IMR-90 (cell line): ENCODE results near the gene GMCL2. TPM values are rescaled to one million over a fixed set of nuclear protein-coding genes. Genes with fewer than 3 reads are reported as not detected.

Experiments used
- ATAC-seq: fragments of 200-7000 bp; cut with Tn5 transposase; 2 replicates; pipeline ENCODE4 v1.9.1; 2020; ENCODE audit warnings: low read depth, mild to moderate bottlenecking, moderate library complexity
- BruUV-seq: library from RNA; stranded (reverse); fragments of 400-500 nt; replicated peaks from 2 replicates; lab custom pipeline; 2021; lab: Mats Ljungman, UMichigan
- CTCF ChIA-PET: fragments of 300-600 bp; formaldehyde crosslinking; extraction: SDS; loops from one replicate; lab custom pipeline; 2021; ENCODE audit warnings: antibody characterized with exemption; lab: Yijun Ruan, JAX
- POLR2A ChIA-PET: fragments of 300-600 bp; sonication (Branson Sonifier 250); formaldehyde crosslinking; loops from one replicate; lab custom pipeline; 2022; ENCODE audit warnings: antibody characterized with exemption; ENCODE audit not compliant: unreplicated experiment; lab: Charles Lee
- DNase-seq: peaks from one replicate; pipeline ENCODE4 v3.0.0; 2013
- H2AFZ ChIP-seq: replicated peaks from 2 replicates; pipeline ENCODE3; 2013; ENCODE audit warnings: low read length, mild to moderate bottlenecking; ENCODE audit not compliant: poor library complexity
- H2AK5ac ChIP-seq: 2 replicates; pipeline ENCODE4 v1.6.1; 2013; ENCODE audit warnings: low read depth, low read length, inconsistent platforms
- H2AK9ac ChIP-seq: replicated peaks from 2 replicates; pipeline ENCODE3; 2013; ENCODE audit warnings: mild to moderate bottlenecking, low read depth, low read length, moderate library complexity; ENCODE audit not compliant: poor library complexity
- H2BK120ac ChIP-seq: 2 replicates; pipeline ENCODE4 v1.6.1; 2013; ENCODE audit warnings: low read depth, low read length, inconsistent platforms
- H2BK15ac ChIP-seq: 3 replicates; pipeline ENCODE4 v1.6.1; 2013; ENCODE audit warnings: low read depth, low read length, inconsistent platforms
- H2BK20ac ChIP-seq: 2 replicates; pipeline ENCODE4 v1.6.1; 2013; ENCODE audit warnings: low read depth, mild to moderate bottlenecking, inconsistent platforms, low read length, moderate library complexity
- H2BK5ac ChIP-seq: 2 replicates; pipeline ENCODE4 v1.6.1; 2013; ENCODE audit warnings: mild to moderate bottlenecking, low read depth, low read length, inconsistent platforms; ENCODE audit not compliant: poor library complexity, severe bottlenecking
- H3K14ac ChIP-seq: replicated peaks from 2 replicates; pipeline ENCODE4 v1.6.1; 2013; ENCODE audit warnings: low read depth, low read length, inconsistent platforms
- H3K18ac ChIP-seq: 2 replicates; pipeline ENCODE4 v1.6.1; 2013; ENCODE audit warnings: low read depth, low read length, control low read depth
- H3K23ac ChIP-seq: 2 replicates; pipeline ENCODE4 v1.6.1; 2013; ENCODE audit warnings: low read depth, low read length, inconsistent platforms
- H3K27ac ChIP-seq: 2 replicates; pipeline ENCODE4 v1.5.1; 2013; ENCODE audit warnings: mild to moderate bottlenecking, control low read depth, low read length; ENCODE audit not compliant: insufficient read depth
- H3K27me3 ChIP-seq: 2 replicates; pipeline ENCODE4 v1.6.1; 2013; ENCODE audit warnings: low read length; ENCODE audit not compliant: control insufficient read depth, insufficient read depth
- H3K36me3 ChIP-seq: 2 replicates; pipeline ENCODE4 v1.6.1; 2013; ENCODE audit warnings: low read length, mixed read lengths; ENCODE audit not compliant: control insufficient read depth, insufficient read depth
- H3K4ac ChIP-seq: 2 replicates; pipeline ENCODE4 v1.6.1; 2013; ENCODE audit warnings: low read depth, low read length, inconsistent platforms
- H3K4me1 ChIP-seq: 2 replicates; pipeline ENCODE4 v1.6.1; 2013; ENCODE audit warnings: low read length, mixed read lengths; ENCODE audit not compliant: control insufficient read depth, insufficient read depth
- H3K4me2 ChIP-seq: 2 replicates; pipeline ENCODE4 v1.6.1; 2013; ENCODE audit warnings: low read depth, mild to moderate bottlenecking, control low read depth, low read length, moderate library complexity
- H3K4me3 ChIP-seq: 2 replicates; pipeline ENCODE4 v1.5.1; 2013; ENCODE audit warnings: low read depth, mild to moderate bottlenecking, control low read depth, low read length, moderate library complexity; ENCODE audit not compliant: insufficient read depth
- H3K56ac ChIP-seq: 2 replicates; pipeline ENCODE4 v1.6.1; 2013; ENCODE audit warnings: low read length, inconsistent platforms; ENCODE audit not compliant: insufficient read depth; ENCODE audit errors: extremely low read depth
- H3K79me1 ChIP-seq, 2 experiments: 2 replicates each; pipeline ENCODE4 v1.6.1; 2013; ENCODE audit warnings: low read length in 2 of 2, inconsistent platforms in 1 of 2, low read depth in 1 of 2
- H3K9ac ChIP-seq: 2 replicates; pipeline ENCODE4 v1.6.1; 2013; ENCODE audit warnings: low read depth, low read length, control low read depth
- H3K9me1 ChIP-seq: 2 replicates; pipeline ENCODE4 v1.6.1; 2013; ENCODE audit warnings: low read length, inconsistent platforms; ENCODE audit not compliant: insufficient read depth
- H3K9me3 ChIP-seq: 2 replicates; pipeline ENCODE4 v1.6.1; 2013; ENCODE audit warnings: low read length; ENCODE audit not compliant: control insufficient read depth, insufficient read depth
- H4K20me1 ChIP-seq: 2 replicates; pipeline ENCODE4 v1.6.1; 2013; ENCODE audit warnings: low read length, inconsistent platforms; ENCODE audit not compliant: insufficient read depth
- H4K5ac ChIP-seq: 2 replicates; pipeline ENCODE4 v1.6.1; 2013; ENCODE audit warnings: mild to moderate bottlenecking, low read depth, low read length, control low read depth
- H4K8ac ChIP-seq, 2 experiments: 2 replicates each; pipeline ENCODE4 v1.6.1; 2013; ENCODE audit warnings: low read depth in 2 of 2, low read length in 2 of 2, control low read depth in 1 of 2, inconsistent platforms in 1 of 2
- H4K91ac ChIP-seq: 2 replicates; pipeline ENCODE4 v1.6.1; 2013; ENCODE audit warnings: low read depth, low read length, inconsistent platforms; ENCODE audit not compliant: insufficient read depth
- BHLHE40 ChIP-seq: fragments of 150-350 bp; IDR thresholded peaks from 2 replicates; pipeline ENCODE4 v1.6.1; 2016; ENCODE audit warnings: mild to moderate bottlenecking, low read depth, low read length
- ELK1 ChIP-seq: fragments of 150-350 bp; IDR thresholded peaks from 2 replicates; pipeline ENCODE4 v1.6.1; 2016; ENCODE audit warnings: low read depth, mild to moderate bottlenecking, low read length, moderate library complexity, borderline replicate concordance
- FOS ChIP-seq: fragments of 150-350 bp; IDR thresholded peaks from 2 replicates; pipeline ENCODE4 v1.6.1; 2016; ENCODE audit warnings: low read depth, low read length
- MAFK ChIP-seq: IDR thresholded peaks from 2 replicates; pipeline ENCODE4 v1.6.1; 2012; ENCODE audit warnings: low read depth, low read length, improper control_type of control experiment
- NFE2L2 ChIP-seq: fragments of 150-350 bp; IDR thresholded peaks from 2 replicates; pipeline ENCODE4 v1.6.1; 2016; ENCODE audit warnings: low read depth, mild to moderate bottlenecking, low read length
- POLR2A ChIP-seq: IDR thresholded peaks from 2 replicates; pipeline ENCODE4 v1.6.1; 2012; ENCODE audit warnings: mild to moderate bottlenecking, low read depth, low read length
- RFX5 ChIP-seq: IDR thresholded peaks from 2 replicates; pipeline ENCODE4 v1.8.0; 2012; ENCODE audit warnings: low read depth, mild to moderate bottlenecking, low read length, moderate library complexity
- SMC3 ChIP-seq: fragments of 150-350 bp; IDR thresholded peaks from 2 replicates; pipeline ENCODE4 v1.6.1; 2016; ENCODE audit warnings: low read depth, mild to moderate bottlenecking, antibody characterized with exemption, low read length, moderate library complexity
- WGBS, 2 experiments: methylation state at CpG; one replicate each; pipeline versions ENCODE4 v1.1.5 to v1.1.7; 2013; ENCODE audit warnings: missing lambda C conversion rate in 2 of 2; ENCODE audit not compliant: insufficient read length in 1 of 2; ENCODE audit errors: extremely low coverage in 2 of 2; 5-methylcytosine and 5-hydroxymethylcytosine counted together
- dilution Hi-C: fragments of 300-500 bp; cut with HindIII; formaldehyde crosslinking; loops from one replicate; pipeline ENCODE4 v1.14.3; 2018; ENCODE audit warnings: low sequenced_read_pairs; ENCODE audit not compliant: unreplicated experiment
- in situ Hi-C: fragments of 300-500 bp; cut with MboI; formaldehyde crosslinking; loops from 3 replicates; pipeline ENCODE4 v1.14.3; 2019; ENCODE audit warnings: low sequenced_read_pairs, inconsistent platforms, mixed read lengths
- intact Hi-C: fragments of 100-400 bp; cut with micrococcal nuclease; formaldehyde crosslinking; loops from 2 replicates; pipeline ENCODE4 v1.10.0; 2022
- polyA plus RNA-seq, 3 experiments: library from polyadenylated mRNA; depleted of rRNA; stranded (reverse); fragments of >200 nt; gene quantifications; 2 replicates each; pipeline ENCODE4 v1.2.3, GENCODE V29; 2012; ENCODE audit warnings: low replicate concordance in 1 of 3
- total RNA-seq: library from RNA; depleted of rRNA; stranded (reverse); fragments of >200 nt; gene quantifications from 2 replicates; pipeline ENCODE4 v1.2.3, GENCODE V29; 2012

The GMCL2 gene
- total and polyA plus RNA-seq, 2 of the 4 experiments (the other 2 are of a cell fraction) = not detected

GRCh38 chr5:178227929-178228328 is 40.8 kb upstream of the GMCL2 start:
- dilution Hi-C loops (no loop called here), intact Hi-C loops (no loop called here), in situ Hi-C loops (no loop called here)
- WGBS, 2 experiments = 100% methylated on average over 2 of the region's 3 CpGs; no CpG with 5 or more reads in 1 of the 2 experiments
- no peak overlapping the region for H3K14ac ChIP-seq
- no peak overlapping the region for H4K5ac ChIP-seq
- no peak overlapping the region for H3K4ac ChIP-seq
- no peak overlapping the region for H2AFZ ChIP-seq
- POLR2A ChIA-PET = no interaction called here
- DNase-seq = no peak
- H2AK9ac ChIP-seq = no peak overlapping the region
- H3K4me2 ChIP-seq = no peak overlapping the region
- H3K18ac ChIP-seq = no peak overlapping the region
- H3K4me3 ChIP-seq = no peak overlapping the region
- no peaks in the 10 kb centered on the region for H3K27me3 ChIP-seq
- no peak overlapping the region for H2BK15ac ChIP-seq
- peaks cover 21 to 75% of the 10 kb centered on the region in 2 experiments for H3K79me1 ChIP-seq
- peaks cover 43% of the 10 kb centered on the region for H3K36me3 ChIP-seq
- H3K9me3 ChIP-seq = 0 out of 2 replicates have a peak, but pooled peaks cover 2% of the 10 kb centered on the region
- H4K8ac ChIP-seq = no peak overlapping the region
- no peak for TF ChIP-seq MAFK
- TF ChIP-seq RFX5 = no peak
- no peak for TF ChIP-seq BHLHE40
- TF ChIP-seq ELK1 = no peak
- TF ChIP-seq SMC3 = no peak
- no peak for TF ChIP-seq POLR2A
- no peak for TF ChIP-seq NFE2L2
- TF ChIP-seq FOS = no peak
- no peak overlapping the region for H3K9ac ChIP-seq
- no peak overlapping the region for H2BK120ac ChIP-seq
- H2BK20ac ChIP-seq = no peak overlapping the region
- H3K4me1 ChIP-seq = peaks cover 9% of the 10 kb centered on the region
- no peak for ATAC-seq
- H2AK5ac ChIP-seq = no peak overlapping the region
- no peak overlapping the region for H3K27ac ChIP-seq
- H4K91ac ChIP-seq = no peak overlapping the region
- peaks cover 6% of the 10 kb centered on the region; the same call in 1 of the 2 replicates for H4K20me1 ChIP-seq
- CTCF ChIA-PET = no interaction called here
- H3K23ac ChIP-seq = no peak overlapping the region
- peaks cover 24% of the 10 kb centered on the region for H3K9me1 ChIP-seq
- no peak overlapping the region for H3K56ac ChIP-seq
- no TSS peak for BruUV-seq
- no peak overlapping the region for H2BK5ac ChIP-seq
